IPS-18a (cell line): ENCODE results near the gene ADPRS.

Source experiments
- H3K27ac ChIP-seq: one replicate; pipeline ENCODE4 v1.5.1; 2013; ENCODE audit warnings: low read length
- H3K27me3 ChIP-seq: one replicate; pipeline ENCODE4 v1.6.1; 2013; ENCODE audit warnings: mild to moderate bottlenecking, low read length; ENCODE audit not compliant: control insufficient read depth, insufficient read depth
- H3K36me3 ChIP-seq: one replicate; pipeline ENCODE4 v1.6.1; 2013; ENCODE audit warnings: low read depth, low read length; ENCODE audit not compliant: control insufficient read depth
- H3K4me1 ChIP-seq: one replicate; pipeline ENCODE4 v1.6.1; 2013; ENCODE audit warnings: low read depth, low read length; ENCODE audit not compliant: control insufficient read depth
- H3K4me3 ChIP-seq: one replicate; pipeline ENCODE4 v1.5.1; 2013; ENCODE audit warnings: low read length
- H3K9ac ChIP-seq: one replicate; pipeline ENCODE4 v1.6.1; 2013; ENCODE audit warnings: mild to moderate bottlenecking, low read length, moderate library complexity
- H3K9me3 ChIP-seq: one replicate; pipeline ENCODE4 v1.6.1; 2013; ENCODE audit warnings: low read depth, low read length; ENCODE audit not compliant: control insufficient read depth

ADPRS gene

GRCh38 chr1:36115200-36115669 is 26.5 kb downstream of the ADPRS start:
- Histone ChIP-seq H3K9ac (no peak overlapping the region), H3K36me3 (no peaks in the 10 kb centered on the region), H3K4me1 (no peaks in the 10 kb centered on the region), H3K27ac (no peak overlapping the region), H3K9me3 (no peaks in the 10 kb centered on the region), H3K27me3 (no peaks in the 10 kb centered on the region), H3K4me3 (no peak overlapping the region)

- Histone ChIP-seq H3K27ac (no peak overlapping the region), H3K9me3 (no peaks in the 10 kb centered on the region), H3K9ac (no peak overlapping the region), H3K4me3 (no peak overlapping the region), H3K4me1 (no peaks in the 10 kb centered on the region), H3K36me3 (no peaks in the 10 kb centered on the region), H3K27me3 (no peaks in the 10 kb centered on the region)
Observed at GRCh38 chr1:36115931-36116330, 27.2 kb downstream of the ADPRS start.

- no peaks in the 10 kb centered on the region for H3K27me3 ChIP-seq
- no peak overlapping the region for H3K9ac ChIP-seq
- H3K4me3 ChIP-seq = no peak overlapping the region
- H3K4me1 ChIP-seq = no peaks in the 10 kb centered on the region
- no peaks in the 10 kb centered on the region for H3K9me3 ChIP-seq
- H3K27ac ChIP-seq = no peak overlapping the region
- no peaks in the 10 kb centered on the region for H3K36me3 ChIP-seq
Observed at GRCh38 chr1:36116901-36117300, 28.2 kb downstream of the ADPRS start.

GRCh38 chr1:36118447-36119204 is 29.9 kb downstream of the ADPRS start:
- no peaks in the 10 kb centered on the region for H3K9me3 ChIP-seq
- no peak overlapping the region for H3K27ac ChIP-seq
- no peak overlapping the region for H3K9ac ChIP-seq
- H3K4me3 ChIP-seq = no peak overlapping the region
- H3K4me1 ChIP-seq = no peaks in the 10 kb centered on the region
- H3K36me3 ChIP-seq = no peaks in the 10 kb centered on the region
- H3K27me3 ChIP-seq = peaks cover 12% of the 10 kb centered on the region

GRCh38 chr1:36119456-36119855 is 30.8 kb downstream of the ADPRS start:
- Histone ChIP-seq H3K4me3 (no peak overlapping the region), H3K27me3 (peaks cover 21% of the 10 kb centered on the region), H3K27ac (no peak overlapping the region), H3K9me3 (no peaks in the 10 kb centered on the region), H3K36me3 (no peaks in the 10 kb centered on the region), H3K9ac (no peak overlapping the region), H3K4me1 (no peaks in the 10 kb centered on the region)

GRCh38 chr1:36122062-36123030 is 33.7 kb downstream of the ADPRS start:
- Histone ChIP-seq H3K4me1 (no peaks in the 10 kb centered on the region), H3K36me3 (no peaks in the 10 kb centered on the region), H3K4me3 (no peak overlapping the region), H3K27me3 (peaks cover 39% of the 10 kb centered on the region), H3K9me3 (no peaks in the 10 kb centered on the region), H3K9ac (no peak overlapping the region), H3K27ac (no peak overlapping the region)

- no peaks in the 10 kb centered on the region for H3K4me1 ChIP-seq
- H3K9ac ChIP-seq = no peak overlapping the region
- no peaks in the 10 kb centered on the region for H3K36me3 ChIP-seq
- no peak overlapping the region for H3K27ac ChIP-seq
- H3K9me3 ChIP-seq = no peaks in the 10 kb centered on the region
- H3K4me3 ChIP-seq = no peak overlapping the region
- peaks cover 39% of the 10 kb centered on the region for H3K27me3 ChIP-seq
Observed at GRCh38 chr1:36123356-36123755, 34.7 kb downstream of the ADPRS start.

GRCh38 chr1:36124404-36125128 is 35.9 kb downstream of the ADPRS start:
- Histone ChIP-seq H3K27ac (no peak overlapping the region), H3K9me3 (no peaks in the 10 kb centered on the region), H3K4me3 (peak overlapping the region; percentile 40), H3K4me1 (no peaks in the 10 kb centered on the region), H3K36me3 (no peaks in the 10 kb centered on the region), H3K27me3 (peaks cover 39% of the 10 kb centered on the region), H3K9ac (no peak overlapping the region)

- no peaks in the 10 kb centered on the region for H3K36me3 ChIP-seq
- H3K4me1 ChIP-seq = no peaks in the 10 kb centered on the region
- H3K27ac ChIP-seq = no peak within 1 kb of the TSS
- H3K4me3 ChIP-seq = peak within 1 kb of the TSS; percentile 40
- no peak within 1 kb of the TSS for H3K9ac ChIP-seq
- no peaks in the 10 kb centered on the region for H3K9me3 ChIP-seq
- peaks cover 39% of the 10 kb centered on the region for H3K27me3 ChIP-seq
Observed at GRCh38 chr1:36125129-36125991, 36.7 kb downstream of the ADPRS start, which contains the start of gene COL8A2. COL8A2 (minus strand) TSS chr1:36125222; CDS start chr1:36100242, 24,980 bp downstream.

- Histone ChIP-seq H3K4me1 (no peaks in the 10 kb centered on the region), H3K36me3 (no peaks in the 10 kb centered on the region), H3K27ac (no peak overlapping the region), H3K4me3 (no peak overlapping the region), H3K27me3 (peaks cover 39% of the 10 kb centered on the region), H3K9me3 (no peaks in the 10 kb centered on the region), H3K9ac (no peak overlapping the region)
Observed at GRCh38 chr1:36126005-36126716, 37.5 kb downstream of the ADPRS start.
